BLaER1 (cell line): ENCODE measurements around the gene FAM221A.

ENCODE experiments used
- H3K27ac ChIP-seq: shearing (Covaris generic); formaldehyde crosslinking; 2 replicates; pipeline ENCODE4 v1.8.1; 2022
- H3K27me3 ChIP-seq: shearing (Covaris generic); formaldehyde crosslinking; 2 replicates; pipeline ENCODE4 v1.8.1; 2022
- H3K36me3 ChIP-seq: shearing (Covaris generic); formaldehyde crosslinking; 2 replicates; pipeline ENCODE4 v1.8.1; 2022
- H3K4me1 ChIP-seq: shearing (Covaris generic); formaldehyde crosslinking; 2 replicates; pipeline ENCODE4 v1.8.1; 2022
- H3K4me2 ChIP-seq: shearing (Covaris generic); formaldehyde crosslinking; 2 replicates; pipeline ENCODE4 v1.8.1; 2022
- H3K4me3 ChIP-seq: shearing (Covaris generic); formaldehyde crosslinking; 2 replicates; pipeline ENCODE4 v1.8.1; 2022
- H3K9ac ChIP-seq: shearing (Covaris generic); formaldehyde crosslinking; 2 replicates; pipeline ENCODE4 v1.8.1; 2022
- H3K9me3 ChIP-seq: shearing (Covaris generic); formaldehyde crosslinking; 2 replicates; pipeline ENCODE4 v1.8.1; 2022
- H4K20me1 ChIP-seq: shearing (Covaris generic); formaldehyde crosslinking; 2 replicates; pipeline ENCODE4 v1.8.1; 2022
- Cebpa-rat ChIP-seq: shearing (Covaris generic); IDR thresholded peaks from 2 replicates; pipeline ENCODE4 v1.8.1; 2022

FAM221A gene, protein sequence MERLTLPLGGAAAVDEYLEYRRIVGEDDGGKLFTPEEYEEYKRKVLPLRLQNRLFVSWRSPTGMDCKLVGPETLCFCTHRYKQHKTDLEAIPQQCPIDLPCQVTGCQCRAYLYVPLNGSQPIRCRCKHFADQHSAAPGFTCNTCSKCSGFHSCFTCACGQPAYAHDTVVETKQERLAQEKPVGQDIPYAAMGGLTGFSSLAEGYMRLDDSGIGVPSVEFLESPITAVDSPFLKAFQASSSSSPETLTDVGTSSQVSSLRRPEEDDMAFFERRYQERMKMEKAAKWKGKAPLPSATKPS

DNA sequence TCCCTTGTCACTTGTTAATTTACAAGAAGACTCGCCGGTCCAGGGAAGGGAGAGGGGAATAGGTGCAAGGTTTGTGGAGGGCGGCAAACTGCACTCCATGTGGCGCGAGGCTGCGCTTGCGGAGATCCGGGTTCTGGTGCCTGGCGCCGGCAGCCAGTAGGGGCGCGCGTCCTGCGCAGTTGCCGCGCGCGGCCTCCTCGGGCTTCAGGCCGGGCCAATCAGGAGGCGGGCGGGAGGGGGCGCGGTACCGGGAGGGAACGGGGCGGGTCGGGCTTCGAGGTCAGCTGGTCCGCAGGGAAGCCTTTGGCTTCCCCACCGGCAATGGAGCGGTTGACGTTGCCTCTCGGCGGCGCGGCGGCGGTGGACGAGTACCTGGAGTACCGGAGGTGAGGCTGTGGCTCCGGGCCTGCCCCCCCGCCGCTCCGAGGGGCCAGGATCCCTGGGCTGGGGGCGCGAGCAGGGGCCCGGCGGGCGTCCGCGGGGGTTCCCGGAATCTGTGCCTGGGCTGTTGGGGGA, at the start of gene FAM221A:
Gene FAM221A (plus strand): TSS at position 302 of the 516 bp plus-strand sequence. CDS start 20 bp downstream, at position 322.
- Histone ChIP-seq H3K4me1 (peaks cover 16% of the 10 kb centered on the region), H3K4me3 (peak within 1 kb of the TSS; percentile 92), H3K27me3 (no peaks in the 10 kb centered on the region), H3K27ac (peak within 1 kb of the TSS; percentile 89), H3K4me2 (peak within 1 kb of the TSS; percentile 92), H3K9me3 (no peaks in the 10 kb centered on the region), H3K9ac (peak within 1 kb of the TSS; percentile 88), H4K20me1 (peaks cover 28% of the 10 kb centered on the region; the same call in 1 of the 2 replicates), H3K36me3 (peaks cover 16% of the 10 kb centered on the region; the same call in 1 of the 2 replicates)
- no peak for TF ChIP-seq Cebpa-rat

DNA sequence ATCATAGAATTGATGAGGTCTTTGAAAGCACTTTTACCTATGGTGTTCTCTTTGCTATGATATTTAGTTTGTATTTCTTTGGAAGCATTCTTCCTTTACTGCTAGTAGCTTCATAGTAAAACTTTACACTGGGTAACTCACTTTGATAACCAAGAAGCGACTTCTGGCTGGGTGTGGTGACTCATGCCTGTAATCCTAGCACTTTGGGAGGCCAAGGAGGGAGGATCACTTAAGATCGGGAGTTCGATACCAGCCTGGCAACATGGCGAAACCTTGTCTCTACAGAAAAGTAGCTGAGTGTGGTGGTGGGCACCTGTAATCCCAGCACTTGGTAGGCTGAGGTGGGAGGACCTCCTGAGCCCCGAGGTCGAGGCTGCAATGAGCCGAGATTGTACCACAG, 46.6 kb upstream of the FAM221A start:
- no peak overlapping the region for H3K4me3 ChIP-seq
- H3K9me3 ChIP-seq: no peaks in the 10 kb centered on the region
- no peak overlapping the region for H3K4me2 ChIP-seq
- no peaks in the 10 kb centered on the region for H3K27me3 ChIP-seq
- no peaks in the 10 kb centered on the region for H4K20me1 ChIP-seq
- H3K36me3 ChIP-seq: peaks cover 5% of the 10 kb centered on the region; the same call in 1 of the 2 replicates
- no peak for TF ChIP-seq Cebpa-rat
- H3K27ac ChIP-seq: no peak overlapping the region
- no peaks in the 10 kb centered on the region for H3K4me1 ChIP-seq
- no peak overlapping the region for H3K9ac ChIP-seq

DNA sequence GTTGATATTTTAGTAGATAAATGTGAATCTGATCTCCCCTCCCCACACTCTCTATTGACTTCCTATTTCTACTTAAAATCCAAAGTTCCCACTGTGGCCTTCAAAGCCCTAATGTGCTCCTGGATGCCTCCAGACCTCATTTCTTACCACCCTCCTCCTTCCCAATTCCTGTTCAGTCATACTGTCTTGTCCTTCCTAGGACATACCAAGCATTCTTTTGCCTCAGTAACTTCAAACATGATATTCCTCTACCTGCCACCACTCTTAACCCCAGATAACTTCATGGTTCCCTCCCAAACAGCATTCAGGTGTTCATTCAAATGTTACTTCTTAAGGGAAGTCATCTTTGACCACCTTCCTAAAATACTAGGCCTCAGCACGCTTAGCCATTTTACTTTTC, 34.2 kb upstream of the FAM221A start:
- no peaks in the 10 kb centered on the region for H3K4me1 ChIP-seq
- H3K9ac ChIP-seq: no peak overlapping the region
- H3K27ac ChIP-seq: no peak overlapping the region
- no peaks in the 10 kb centered on the region for H3K27me3 ChIP-seq
- no peaks in the 10 kb centered on the region for H3K9me3 ChIP-seq
- H3K4me3 ChIP-seq: no peak overlapping the region
- H4K20me1 ChIP-seq: no peaks in the 10 kb centered on the region
- no peak for TF ChIP-seq Cebpa-rat
- H3K36me3 ChIP-seq: no peaks in the 10 kb centered on the region
- H3K4me2 ChIP-seq: no peak overlapping the region

DNA sequence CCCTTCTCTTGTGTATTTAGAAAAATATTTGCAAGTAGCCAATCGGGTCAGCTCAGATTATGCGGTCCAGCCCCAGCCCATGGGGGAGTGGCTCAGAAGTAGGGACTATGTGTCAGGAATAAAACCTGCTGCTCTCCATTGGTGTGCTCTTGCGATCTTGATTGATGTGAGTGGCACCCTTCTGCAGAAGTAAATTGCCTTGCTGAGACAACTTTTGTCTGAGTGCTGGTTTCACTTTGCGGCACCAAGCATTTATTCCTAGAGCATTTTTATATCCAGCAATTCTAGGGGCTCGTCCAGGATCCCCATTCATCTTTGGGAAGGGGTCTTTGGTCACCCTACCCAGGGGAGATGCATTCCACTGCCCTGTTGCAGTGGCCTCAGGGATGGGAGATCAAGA, 26.1 kb upstream of the FAM221A start:
- no peaks in the 10 kb centered on the region for H3K27me3 ChIP-seq
- TF ChIP-seq Cebpa-rat: no peak
- no peaks in the 10 kb centered on the region for H4K20me1 ChIP-seq
- no peak overlapping the region for H3K27ac ChIP-seq
- no peak overlapping the region for H3K9ac ChIP-seq
- no peaks in the 10 kb centered on the region for H3K4me1 ChIP-seq
- no peak overlapping the region for H3K4me3 ChIP-seq
- H3K4me2 ChIP-seq: no peak overlapping the region
- no peaks in the 10 kb centered on the region; the same call in 1 of the 2 replicates for H3K36me3 ChIP-seq
- H3K9me3 ChIP-seq: peaks cover 57% of the 10 kb centered on the region

DNA sequence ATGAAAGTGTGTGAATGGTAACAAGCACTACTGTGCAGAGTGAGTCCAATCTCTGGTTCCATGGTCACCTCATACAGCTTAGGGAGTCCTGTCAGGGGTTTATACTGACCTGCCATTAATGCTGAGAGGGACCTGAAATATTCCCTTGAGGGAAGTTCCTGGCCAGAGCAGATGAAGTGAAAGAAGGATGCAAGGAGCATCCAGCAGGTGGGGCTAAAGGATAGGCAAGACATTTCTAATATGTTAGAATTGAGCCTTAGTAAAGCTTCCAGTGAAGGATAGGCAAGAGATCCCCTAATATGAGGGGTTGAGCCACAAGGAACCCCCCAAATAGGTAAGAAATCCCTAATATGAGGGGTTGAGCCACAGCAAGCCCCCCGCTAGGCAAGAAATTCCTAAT, 25.5 kb upstream of the FAM221A start:
- H3K36me3 ChIP-seq: no peaks in the 10 kb centered on the region; the same call in 1 of the 2 replicates
- H3K4me3 ChIP-seq: no peak overlapping the region
- no peaks in the 10 kb centered on the region for H3K27me3 ChIP-seq
- no peak overlapping the region for H3K9ac ChIP-seq
- no peak overlapping the region for H3K27ac ChIP-seq
- no peaks in the 10 kb centered on the region for H3K4me1 ChIP-seq
- H3K4me2 ChIP-seq: no peak overlapping the region
- no peaks in the 10 kb centered on the region for H4K20me1 ChIP-seq
- H3K9me3 ChIP-seq: peaks cover 63% of the 10 kb centered on the region
- no peak for TF ChIP-seq Cebpa-rat

DNA sequence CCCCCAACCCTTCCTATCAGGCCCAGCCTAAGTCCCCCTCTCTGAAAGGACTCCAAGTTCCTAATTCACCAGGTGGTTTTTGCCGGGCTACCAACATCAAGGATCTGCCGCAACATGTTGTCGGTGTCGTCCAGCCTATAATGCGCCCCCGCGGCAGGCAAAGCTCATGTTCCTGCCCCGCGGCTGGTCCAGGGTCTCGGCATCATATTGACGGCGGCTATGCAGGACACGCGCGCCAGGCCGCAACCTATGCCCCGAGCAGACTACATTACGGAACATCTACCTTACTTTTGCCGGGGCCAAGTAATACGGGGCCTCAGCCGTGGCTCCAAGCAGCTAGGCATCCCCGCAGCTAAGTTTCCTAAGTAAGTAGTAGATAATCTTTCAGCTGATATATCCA, 24.6 kb upstream of the FAM221A start:
- Histone ChIP-seq H3K27me3 (no peaks in the 10 kb centered on the region), H3K27ac (no peak overlapping the region), H3K9me3 (peaks cover 68% of the 10 kb centered on the region), H3K9ac (no peak overlapping the region), H3K4me1 (no peaks in the 10 kb centered on the region), H3K4me3 (no peak overlapping the region), H4K20me1 (no peaks in the 10 kb centered on the region), H3K36me3 (no peaks in the 10 kb centered on the region; the same call in 1 of the 2 replicates), H3K4me2 (no peak overlapping the region)
- no peak for TF ChIP-seq Cebpa-rat

DNA sequence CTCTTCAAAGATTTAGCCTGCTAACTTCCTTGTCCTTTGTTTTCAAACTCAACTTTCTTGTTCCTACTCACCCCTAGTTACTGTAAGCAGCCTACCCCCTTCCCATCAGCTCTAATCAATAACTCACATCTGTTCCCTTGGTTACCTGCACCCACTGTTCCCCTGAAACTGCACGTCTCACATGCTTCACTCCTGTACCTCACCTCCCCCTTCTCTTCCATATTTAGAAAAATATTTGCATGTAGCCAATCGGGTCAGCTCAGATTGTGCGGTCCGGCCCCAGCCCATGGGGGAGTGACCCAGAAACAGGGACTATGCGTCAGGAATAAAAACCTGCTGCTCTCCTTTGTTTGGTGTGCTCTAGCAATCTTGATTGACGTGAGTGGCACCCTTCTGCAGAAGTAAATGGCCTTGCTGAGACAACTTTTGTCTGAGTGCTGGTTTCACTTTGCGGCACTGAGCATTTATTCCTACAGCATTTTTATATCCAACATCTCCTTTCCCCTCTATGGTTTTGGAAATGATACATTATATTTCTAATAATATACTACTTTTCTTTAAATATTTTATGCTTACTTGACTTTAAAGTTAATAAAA, 21.1 kb upstream of the FAM221A start:
- H3K36me3 ChIP-seq: no peaks in the 10 kb centered on the region; the same call in 1 of the 2 replicates
- peaks cover 56% of the 10 kb centered on the region for H3K9me3 ChIP-seq
- no peaks in the 10 kb centered on the region for H4K20me1 ChIP-seq
- no peak overlapping the region for H3K27ac ChIP-seq
- H3K4me2 ChIP-seq: no peak overlapping the region
- no peak for TF ChIP-seq Cebpa-rat
- no peaks in the 10 kb centered on the region for H3K4me1 ChIP-seq
- H3K27me3 ChIP-seq: no peaks in the 10 kb centered on the region
- no peak overlapping the region for H3K9ac ChIP-seq
- no peak overlapping the region for H3K4me3 ChIP-seq

DNA sequence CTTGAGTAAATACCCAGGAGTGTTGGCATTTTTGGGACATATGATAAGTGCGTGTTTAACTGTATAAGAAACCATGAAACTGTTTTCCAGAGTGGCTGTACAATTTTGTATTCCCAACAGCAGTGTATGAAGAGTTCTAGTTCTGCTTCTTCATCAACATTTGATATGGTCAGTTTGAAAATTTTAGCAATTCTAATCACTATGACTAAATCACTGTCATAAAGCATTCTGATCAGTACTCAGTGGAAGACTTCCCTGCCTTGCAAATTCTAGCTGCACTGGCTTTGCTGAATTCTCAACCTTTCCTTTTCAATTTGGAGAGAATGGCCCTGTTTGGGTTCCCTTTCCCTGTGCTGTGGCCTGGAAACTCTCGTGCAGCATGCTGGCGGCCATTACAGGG, 18.6 kb upstream of the FAM221A start:
- Histone ChIP-seq H4K20me1 (no peaks in the 10 kb centered on the region), H3K4me1 (no peaks in the 10 kb centered on the region), H3K36me3 (no peaks in the 10 kb centered on the region), H3K9me3 (peaks cover 44% of the 10 kb centered on the region), H3K27me3 (no peaks in the 10 kb centered on the region), H3K4me2 (no peak overlapping the region), H3K9ac (no peak overlapping the region), H3K27ac (no peak overlapping the region), H3K4me3 (no peak overlapping the region)
- no peak for TF ChIP-seq Cebpa-rat

DNA sequence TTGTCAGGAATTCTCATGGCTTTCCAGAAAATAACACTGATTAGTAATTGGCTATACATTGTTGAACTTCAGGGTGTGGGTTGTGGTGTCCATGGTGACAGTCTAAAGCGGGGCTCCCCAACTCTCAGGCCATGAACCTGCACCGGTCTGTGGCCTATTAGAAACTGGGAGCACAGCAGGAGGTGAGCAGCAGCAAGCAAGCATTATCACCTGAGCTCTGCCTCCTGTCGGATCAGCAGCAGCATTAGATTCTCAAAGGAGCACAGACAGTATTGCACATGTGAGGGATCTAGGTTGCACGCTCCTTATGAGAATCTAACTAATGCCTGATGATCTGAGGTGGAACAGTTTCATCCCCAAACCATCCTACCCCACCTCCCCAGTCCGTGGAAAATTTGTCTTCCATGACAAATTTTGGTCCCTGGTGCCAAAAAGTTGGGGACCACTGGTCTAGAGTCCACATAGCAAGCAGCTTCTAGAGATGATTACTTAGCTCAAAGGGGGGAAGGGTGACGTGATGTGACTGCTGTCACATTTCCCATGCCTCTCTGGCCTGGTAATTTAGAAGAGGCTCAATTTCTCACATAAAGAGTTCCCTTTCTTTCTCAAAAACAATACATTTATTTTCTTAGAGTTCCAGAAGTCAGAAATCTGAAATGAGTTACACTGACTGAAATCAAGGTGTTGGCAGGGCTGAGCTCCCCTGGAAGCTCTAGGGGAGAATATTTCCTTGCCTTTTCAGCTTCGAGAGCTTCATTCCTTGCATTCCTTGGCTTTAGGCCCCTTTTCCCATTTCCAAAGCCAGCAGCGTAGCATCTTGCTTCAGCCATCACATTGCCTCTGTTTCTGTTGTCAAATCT, 17.6 kb upstream of the FAM221A start:
- H3K27ac ChIP-seq: no peak overlapping the region

More for the DNA sequence above, 17.6 kb upstream of the FAM221A start:
- Histone ChIP-seq H3K9me3 (peaks cover 38% of the 10 kb centered on the region), H3K4me2 (no peak overlapping the region), H3K27me3 (no peaks in the 10 kb centered on the region), H3K9ac (no peak overlapping the region), H3K4me3 (no peak overlapping the region), H4K20me1 (no peaks in the 10 kb centered on the region), H3K4me1 (no peaks in the 10 kb centered on the region), H3K36me3 (no peaks in the 10 kb centered on the region)
- no peak for TF ChIP-seq Cebpa-rat
